GM12878 (cell line): Measurements from ENCODE around the gene UTP14C. TPM values are rescaled to one million over a fixed set of nuclear protein-coding genes. Genes with fewer than 3 reads are reported as not detected.
A peak's percentile ranks its signal among the peaks of the same experiment; 100 is the strongest.

Source experiments
- ATAC-seq: fragments of 200-7000 bp; cut with Tn5 transposase; 3 replicates; pipeline ENCODE4 v1.9.1; 2020; ENCODE audit warnings: mild to moderate bottlenecking, moderate library complexity
- BruUV-seq: library from RNA; stranded (reverse); fragments of 400-500 nt; replicated peaks from 2 replicates; lab custom pipeline; 2021; lab: Mats Ljungman, UMichigan
- CTCF ChIA-PET: fragments of 300-600 bp; sonication (Branson Sonifier 250); formaldehyde crosslinking; extraction: SDS; loops from one replicate; lab custom pipeline; 2021; ENCODE audit warnings: inconsistent platforms; lab: Yijun Ruan, JAX
- POLR2A ChIA-PET: fragments of 350-600 bp; formaldehyde crosslinking; extraction: SDS; loops from one replicate; lab custom pipeline; 2021; ENCODE audit warnings: inconsistent platforms; lab: Charles Lee
- RAD21 ChIA-PET: fragments of 300-600 bp; sonication (Branson Sonifier 250); formaldehyde crosslinking; loops from one replicate; lab custom pipeline; 2023; ENCODE audit warnings: antibody characterized with exemption; ENCODE audit not compliant: unreplicated experiment; lab: Charles Lee
- SMC1A ChIA-PET: fragments of 300-600 bp; sonication (Branson Sonifier 250); formaldehyde crosslinking; loops from one replicate; lab custom pipeline; 2023; ENCODE audit not compliant: unreplicated experiment, uncharacterized antibody; lab: Charles Lee
- DNase-seq: peaks from one replicate; pipeline ENCODE4 v3.0.0-alpha.2; 2011; ENCODE audit warnings: low read depth, low spot score
- FAIRE-seq: peaks from 3 replicates; lab custom pipeline; 2011; peaks lifted over from hg19 to GRCh38; lab: Jason Lieb, UNC
- H2AFZ ChIP-seq: 2 replicates; pipeline ENCODE4 v1.6.0; 2011; ENCODE audit warnings: low read depth, low read length, control low read depth; ENCODE audit not compliant: control insufficient read depth
- H3K27ac ChIP-seq: 2 replicates; pipeline ENCODE4 v1.5.1; 2011; ENCODE audit warnings: control low read depth; ENCODE audit not compliant: control insufficient read depth, insufficient read depth
- H3K27me3 ChIP-seq, 2 experiments: replicated peaks in 1 of 2; 2 replicates each; pipeline versions ENCODE4 v1.6.0 to v1.6.1; 2011; ENCODE audit warnings: low read length in 1 of 2; ENCODE audit not compliant: control insufficient read depth in 2 of 2, insufficient read depth in 2 of 2
- H3K36me3 ChIP-seq, 2 experiments: 2 replicates each; pipeline ENCODE4 v1.5.1; 2011; ENCODE audit warnings: low read length in 1 of 2; ENCODE audit not compliant: control insufficient read depth in 2 of 2, insufficient read depth in 2 of 2
- H3K4me1 ChIP-seq: 2 replicates; pipeline ENCODE4 v1.6.1; 2011; ENCODE audit warnings: mild to moderate bottlenecking, low read length, moderate library complexity, mixed read lengths; ENCODE audit not compliant: control insufficient read depth, insufficient read depth
- H3K4me2 ChIP-seq: 2 replicates; pipeline ENCODE4 v1.6.0; 2011; ENCODE audit warnings: control low read depth; ENCODE audit not compliant: control insufficient read depth, insufficient read depth
- H3K4me3 ChIP-seq: fragments of 200-600 bp; sonication (generic); 2 replicates; pipeline ENCODE4 v1.5.1; 2016
- H3K79me2 ChIP-seq: 2 replicates; pipeline ENCODE4 v1.6.0; 2011; ENCODE audit warnings: low read length; ENCODE audit not compliant: control insufficient read depth, insufficient read depth
- H3K9ac ChIP-seq: 2 replicates; pipeline ENCODE4 v1.8.0; 2011; ENCODE audit warnings: low read length, control low read depth, mixed read lengths; ENCODE audit not compliant: control insufficient read depth, insufficient read depth
- H3K9me3 ChIP-seq: replicated peaks from 3 replicates; pipeline ENCODE4 v1.5.1; 2011; ENCODE audit warnings: mild to moderate bottlenecking, low read length; ENCODE audit not compliant: control insufficient read depth, insufficient read depth
- H4K20me1 ChIP-seq: 2 replicates; pipeline ENCODE4 v1.6.0; 2011; ENCODE audit not compliant: control insufficient read depth, insufficient read depth
- CBX5 ChIP-seq: sonication (generic); IDR thresholded peaks from 2 replicates; pipeline ENCODE4 v1.6.1; 2016; ENCODE audit warnings: low read depth, moderate library complexity, mild to moderate bottlenecking, inconsistent platforms
- CREM ChIP-seq: IDR thresholded peaks from 2 replicates; pipeline ENCODE4 v1.6.1; 2014; ENCODE audit warnings: antibody characterized with exemption, low read depth
- EED ChIP-seq: sonication (generic); IDR thresholded peaks from 2 replicates; pipeline ENCODE4 v1.6.1; 2016; ENCODE audit warnings: antibody characterized with exemption, low read depth
- NR2C2 ChIP-seq: IDR thresholded peaks from 2 replicates; pipeline ENCODE4 v1.6.1; 2011; ENCODE audit warnings: borderline replicate concordance, low read depth; ENCODE audit not compliant: control insufficient read depth, insufficient read length
- POLR2AphosphoS2 ChIP-seq: IDR thresholded peaks from 2 replicates; pipeline ENCODE4 v1.6.1; 2011; ENCODE audit warnings: low read depth, mild to moderate bottlenecking, low read length, improper control_type of control experiment, moderate library complexity
- RBBP5 ChIP-seq: fragments of 200-600 bp; sonication (generic); conservative IDR thresholded peaks from 2 replicates; pipeline ENCODE4 v1.6.1; 2016
- WGBS: methylation state at CpG from one replicate; pipeline ENCODE4 v1.1.6; 2016; ENCODE audit warnings: low lambda C conversion rate; ENCODE audit not compliant: insufficient replicate concordance, insufficient coverage; ENCODE audit errors: missing lambda C conversion rate; 5-methylcytosine and 5-hydroxymethylcytosine counted together
- in situ Hi-C: fragments of 300-500 bp; cut with MboI; formaldehyde crosslinking; loops from 9 replicates; pipeline ENCODE4 v1.14.3; 2018; ENCODE audit warnings: mixed read lengths
- intact Hi-C: fragments of 100-400 bp; cut with micrococcal nuclease; formaldehyde crosslinking; loops from one replicate; pipeline ENCODE4 v1.14.2; 2022; ENCODE audit not compliant: unreplicated experiment
- polyA plus RNA-seq, 11 experiments: library from polyadenylated mRNA; depleted of rRNA in 4 of 11; unstranded in 6 of 11; stranded (reverse) in 5 of 11; fragments of >200 nt; fragmentation: Nextera tagmentation in 4 of 11; fragmentation: Illumina TruSeq in 1 of 11; extraction: Ambion mirVana in 4 of 11; extraction: Trizol in 1 of 11; gene quantifications; 1 replicate in 1 of 11; 2 replicates in 10 of 11; pipeline versions ENCODE4 v1.2.1 to v1.2.3, GENCODE V29; 2011 to 2016; ENCODE audit warnings: inconsistent platforms in 2 of 11, missing spikeins in 2 of 11, low read depth in 1 of 11
- total RNA-seq, 4 experiments: library from RNA; depleted of rRNA in 3 of 4; stranded (reverse); fragments of >200 nt in 3 of 4; fragmentation: Illumina TruSeq in 1 of 4; extraction: Trizol in 1 of 4; gene quantifications; 2 replicates each; pipeline versions ENCODE4 v1.2.1 to v1.2.3, GENCODE V29; 2013 to 2021

Gene UTP14C
- total and polyA plus RNA-seq, 10 of the 15 experiments (the other 5 are each of a cell fraction or from before 2014, with no cell fraction given): 3.4 to 11.2 (median 6.0) TPM

DNA sequence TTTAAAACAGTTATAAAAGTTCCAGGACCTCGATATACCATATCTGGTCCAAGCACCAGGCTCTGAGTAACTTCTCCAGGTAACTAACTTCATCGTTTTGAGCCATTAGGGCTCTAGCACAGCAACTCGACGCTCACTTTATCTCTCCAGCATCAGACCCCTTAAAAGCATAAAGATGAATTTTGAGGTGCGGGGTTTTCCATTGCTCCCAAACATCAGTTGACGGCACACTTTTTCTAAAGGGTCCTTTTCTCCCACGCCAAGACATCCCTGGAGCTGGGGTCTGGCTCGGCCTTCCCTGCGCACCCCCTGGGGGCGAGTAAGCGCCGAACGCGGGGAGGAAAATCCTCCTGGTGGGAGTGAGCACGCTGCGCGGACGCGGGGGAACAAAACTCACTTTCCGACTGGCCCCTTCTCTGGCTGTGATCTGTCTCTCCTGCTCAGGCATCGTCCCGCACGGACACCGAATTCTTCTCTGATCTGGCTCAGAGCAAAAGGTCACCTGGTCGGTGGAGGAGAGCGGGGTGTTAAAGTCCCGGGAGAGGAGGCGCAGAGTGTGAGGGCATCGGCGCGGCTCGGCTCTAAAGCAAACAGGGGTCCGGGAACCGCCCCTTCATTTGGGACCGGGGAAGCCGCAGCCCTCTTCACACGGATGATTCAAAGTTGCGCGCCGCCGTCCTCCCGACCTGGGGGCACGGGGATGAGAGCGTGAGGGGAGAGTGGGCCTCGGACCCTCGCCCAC lies 13.4 kb upstream of the UTP14C start, which contains the start of gene ATP7B:
ATP7B (minus strand) TSS at position 561 of the 742 bp plus-strand sequence; CDS start at position 448, 113 bp downstream.
- FAIRE-seq: no peak
- Histone ChIP-seq H3K4me3 (peak within 1 kb of the TSS; percentile 95), H4K20me1 (no peaks in the 10 kb centered on the region), H3K4me1 (no peaks in the 10 kb centered on the region; the same call in 1 of the 2 replicates), H3K27ac (peak within 1 kb of the TSS; percentile 49), H3K36me3 (no peaks in the 10 kb centered on the region; a peak in 1 of 4 replicates), H3K9me3 (no peaks in the 10 kb centered on the region; the same call in 1 of the 3 replicates), H3K27me3 (peaks cover 2 to 13% of the 10 kb centered on the region in 2 experiments; a peak in 3 of 4 replicates), H3K9ac (peak within 1 kb of the TSS; percentile 77), H2AFZ (peak within 1 kb of the TSS; percentile 98), H3K4me2 (peak within 1 kb of the TSS; percentile 100), H3K79me2 (peaks cover 23% of the 10 kb centered on the region)
- ChIA-PET POLR2A (no interaction called here), CTCF (no interaction called here), SMC1A (no interaction called here), RAD21 (no interaction called here)
- BruUV-seq: no TSS peak
- in situ Hi-C loops (loop anchor here (10.0 kb wide), 1 partner anchor 444 kb away; the partner anchor contains the start of genes CKAP2 and VPS36), intact Hi-C loops (loop anchor here (5.0 kb wide), 2 partner anchors 181 to 441 kb away; partner anchors contain the start of gene VPS36)
- no peak for DNase-seq
- 8% methylated on average over 46 of the region's 46 CpGs for WGBS
- peak; percentile 29 for ATAC-seq
- no peak for TF ChIP-seq RBBP5
- TF ChIP-seq NR2C2: no peak
- no peak for TF ChIP-seq CREM
- TF ChIP-seq EED: 0 out of 2 replicates have a peak, but pooled peaks have one; percentile 4
- TF ChIP-seq POLR2AphosphoS2: no peak
- TF ChIP-seq CBX5: no peak
